Stomach (tissue), 9 donors: ENCODE data around the gene PRPF19. TPM values are rescaled to one million over a fixed set of nuclear protein-coding genes. Genes with fewer than 3 reads are reported as not detected.

Experiments used
- DNase-seq, 2 donors: peaks; one replicate each; pipeline versions ENCODE4 v3.0.0 to v3.0.0-alpha.2; 2013 to 2019
- H3K27ac ChIP-seq, 5 donors: fragments of 200-600 bp in 4 of 5; sonication (generic) in 4 of 5; one replicate each; pipeline ENCODE4 v1.5.1; 2013 to 2019; ENCODE audit warnings: mild to moderate bottlenecking in 1 of 5, moderate library complexity in 1 of 5
- H3K27me3 ChIP-seq, 3 donors: fragments of 200-600 bp; sonication (generic); one replicate each; pipeline ENCODE4 v1.5.1; 2017 to 2019; ENCODE audit warnings: mixed run types in 1 of 3
- H3K36me3 ChIP-seq, 4 donors: fragments of 200-600 bp; sonication (generic); 1 replicate in 3 of 4; 2 replicates in 1 of 4; pipeline ENCODE4 v1.5.1; 2016 to 2019
- H3K4me1 ChIP-seq, 4 donors: fragments of 200-600 bp; sonication (generic); one replicate each; pipeline ENCODE4 v1.5.1; 2016 to 2019
- H3K4me3 ChIP-seq, 4 donors: fragments of 200-600 bp; sonication (generic) in 3 of 4; one replicate each; pipeline ENCODE4 v1.5.1; 2016 to 2019; ENCODE audit warnings: mild to moderate bottlenecking in 1 of 4
- H3K9me3 ChIP-seq, 4 donors: fragments of 200-600 bp; sonication (generic); one replicate each; pipeline ENCODE4 v1.5.1; 2016 to 2019
- CTCF ChIP-seq, 7 experiments: fragments of 450-650 bp in 4 of 7; fragments of 200-600 bp in 3 of 7; sonication (generic) in 3 of 7; IDR thresholded peaks; one replicate each; pipeline ENCODE4 v1.5.1; 2016 to 2019; ENCODE audit warnings: antibody characterized with exemption in 7 of 7, control low read depth in 2 of 7, mild to moderate bottlenecking in 1 of 7
- EP300 ChIP-seq: sonication (generic); formaldehyde crosslinking; IDR thresholded peaks from one replicate; pipeline ENCODE4 v1.6.1; 2017; ENCODE audit warnings: antibody characterized with exemption
- POLR2A ChIP-seq, 4 donors: fragments of 450-650 bp; IDR thresholded peaks; one replicate each; pipeline ENCODE4 v1.6.1; 2016; ENCODE audit warnings: antibody characterized with exemption in 4 of 4, control low read depth in 2 of 4, mild to moderate bottlenecking in 1 of 4, moderate library complexity in 1 of 4
- POLR2AphosphoS5 ChIP-seq, 3 donors: sonication (generic); formaldehyde crosslinking; IDR thresholded peaks; one replicate each; pipeline ENCODE4 v1.6.1; 2016; ENCODE audit warnings: antibody characterized with exemption in 3 of 3
- WGBS, 5 donors: extraction: QIAGEN DNeasy Blood & Tissue Kit in 3 of 5; methylation state at CpG; one replicate each; pipeline versions ENCODE4 v1.1.5 to v1.1.7; 2013 to 2018; 5-methylcytosine and 5-hydroxymethylcytosine counted together
- intact Hi-C: fragments of 100-400 bp; cut with DNase I; formaldehyde crosslinking; loops from one replicate; pipeline ENCODE4 v1.15.1; 2023; ENCODE audit warnings: low total_unique reads
- polyA plus RNA-seq, 3 donors: library from polyadenylated mRNA; stranded (reverse); fragments of 200-250 nt; gene quantifications; one replicate each; pipeline ENCODE4 v1.2.3, GENCODE V29; 2013
- total RNA-seq, 5 donors: library from RNA; depleted of rRNA; stranded (reverse); fragments of >200 nt; gene quantifications; one replicate each; pipeline versions ENCODE4 v1.1.0 to v1.2.3, GENCODE V29; 2014 to 2016
- donor health status: healthy with polysubstance abuse.
- donor health status: Bipolar disorder and iron deficiency.
- donor health status: healthy.

Gene PRPF19
- total and polyA plus RNA-seq, 8 donors, result 3.5 to 86.1 (median 50.3) TPM

DNA sequence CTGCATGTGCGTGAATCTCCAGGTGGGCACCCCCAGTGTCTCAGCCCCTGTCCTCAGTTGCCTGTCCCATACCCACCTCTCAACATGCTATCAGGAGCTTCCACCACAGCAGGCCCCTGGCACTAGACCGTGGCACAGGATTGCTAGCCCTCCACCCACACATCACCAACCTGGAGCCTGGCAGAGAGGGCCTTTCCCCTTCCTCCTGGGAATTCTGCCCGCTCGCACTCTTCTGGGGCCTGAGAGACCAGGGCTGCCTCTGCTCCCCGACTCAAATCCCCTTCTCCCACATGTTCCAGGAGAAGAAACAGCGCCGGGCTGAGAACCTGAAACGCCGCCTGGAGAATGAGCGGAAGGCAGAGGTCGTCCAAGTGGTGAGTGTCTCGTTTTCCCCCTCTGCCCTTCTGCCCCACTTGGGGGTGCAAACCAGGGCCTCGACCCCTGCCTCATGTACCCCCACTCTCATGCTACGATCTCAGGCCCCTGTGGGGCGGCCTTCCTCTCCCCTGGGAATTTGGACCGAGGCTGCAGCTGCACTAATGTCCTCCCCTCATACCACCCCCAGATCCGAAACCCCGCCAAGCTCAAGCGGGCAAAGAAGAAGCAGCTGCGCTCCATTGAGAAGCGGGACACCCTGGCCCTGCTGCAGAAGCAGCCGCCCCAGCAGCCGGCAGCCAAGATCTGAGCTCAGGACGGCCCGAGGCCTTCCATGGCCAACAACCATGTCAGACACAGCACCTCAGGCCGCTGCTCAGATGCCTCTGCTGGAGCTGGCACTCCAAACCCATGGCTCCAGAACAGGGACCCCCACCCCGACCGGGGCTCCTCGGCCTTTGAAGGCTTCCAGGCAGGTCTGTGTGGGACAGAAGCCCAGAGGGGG, 56.5 kb downstream of the PRPF19 start:
- intact Hi-C loops, result no loop called here
- no peak for DNase-seq
- H3K4me3 ChIP-seq, result no peak overlapping the region
- H3K9me3 ChIP-seq, result no peaks in the 10 kb centered on the region
- H3K4me1 ChIP-seq, result peaks cover 13 to 35% (median 25%) of the 10 kb centered on the region in 4 donors
- H3K27ac ChIP-seq, result no peak overlapping the region
- no peak for TF ChIP-seq POLR2AphosphoS5 (IDR thresholded peaks at IDR 0.05)
- no peak for TF ChIP-seq EP300
- peaks cover 29 to 74% (median 54%) of the 10 kb centered on the region in 4 donors for H3K36me3 ChIP-seq
- 87 to 92% (median 90%) methylated on average over 25 to 29 of the region's 29 CpGs for WGBS, 5 donors
- H3K27me3 ChIP-seq, result peaks cover 0 to 7% (median 0%) of the 10 kb centered on the region in 3 donors

DNA sequence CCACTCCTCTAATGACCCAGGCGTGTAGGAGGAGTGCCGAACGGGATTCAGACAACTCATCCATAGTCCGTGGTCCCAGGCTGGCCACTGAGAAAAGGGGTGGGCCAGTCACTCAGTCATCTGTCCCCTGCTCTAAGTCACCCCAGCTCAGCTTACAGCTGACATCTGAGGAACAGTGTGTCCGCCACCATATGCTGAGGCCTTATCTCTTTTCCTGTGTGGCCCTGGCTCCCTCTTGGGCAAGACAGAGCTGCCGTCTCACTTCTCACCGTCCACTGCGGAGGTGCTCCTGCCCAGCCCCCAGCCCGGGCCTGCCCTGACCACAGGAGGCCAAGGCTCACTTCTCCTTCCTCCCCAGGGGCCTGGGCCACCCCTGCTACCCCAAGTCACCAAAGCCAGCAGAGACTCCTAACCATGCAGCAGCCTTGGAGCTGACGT, 57.7 kb downstream of the PRPF19 start:
- Histone ChIP-seq H3K4me1 (peaks cover 24 to 47% (median 35%) of the 10 kb centered on the region in 4 donors), H3K9me3 (no peaks in the 10 kb centered on the region), H3K27ac (no peak overlapping the region), H3K4me3 (no peak overlapping the region), H3K36me3 (peaks cover 29 to 74% (median 54%) of the 10 kb centered on the region in 4 donors), H3K27me3 (peaks cover 0 to 7% (median 0%) of the 10 kb centered on the region in 3 donors)
- no peak for TF ChIP-seq POLR2A (IDR thresholded peaks at IDR 0.05)
- intact Hi-C loops, result no loop called here
- DNase-seq, result no peak
- 78 to 95% (median 82%) methylated on average over 8 to 10 of the region's 10 CpGs for WGBS, 5 donors

GRCh38 chr11:60847896-60848295, 58.5 kb downstream of the PRPF19 start:
- no peak for DNase-seq
- Histone ChIP-seq H3K27ac (no peak overlapping the region), H3K4me1 (peaks cover 31 to 47% (median 38%) of the 10 kb centered on the region in 4 donors), H3K36me3 (peaks cover 29 to 73% (median 51%) of the 10 kb centered on the region in 4 donors), H3K4me3 (no peak overlapping the region), H3K27me3 (peaks cover 0 to 6% (median 0%) of the 10 kb centered on the region in 3 donors), H3K9me3 (no peaks in the 10 kb centered on the region)
- 89 to 96% (median 93%) methylated on average over 12 of the region's 12 CpGs for WGBS, 5 donors
- intact Hi-C loops, result no loop called here
- TF ChIP-seq EP300, result no peak
- TF ChIP-seq POLR2A (IDR thresholded peaks at IDR 0.05), result no peak
- TF ChIP-seq POLR2AphosphoS5 (IDR thresholded peaks at IDR 0.05), result no peak
- no peak for TF ChIP-seq CTCF (IDR thresholded peaks at IDR 0.05)

DNA sequence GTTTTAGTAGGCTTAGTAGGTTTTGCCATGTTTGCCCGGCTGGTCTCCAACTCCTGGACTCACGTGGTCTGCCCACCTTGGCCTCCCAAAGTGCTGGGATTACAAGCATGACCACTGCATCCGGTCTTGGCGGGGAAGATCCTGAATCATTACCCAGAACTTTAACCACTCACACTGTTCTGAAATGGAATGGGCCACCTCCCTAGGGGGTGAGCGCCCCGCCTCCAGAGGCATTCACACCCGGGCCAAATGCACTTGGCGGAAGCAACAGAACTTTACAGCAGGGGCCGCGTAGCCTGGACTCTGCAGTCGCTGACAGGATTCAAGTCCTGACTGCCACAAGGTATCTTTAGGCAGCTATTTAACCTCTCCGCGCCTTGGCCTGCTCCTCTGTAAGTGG, 59.1 kb downstream of the PRPF19 start:
- intact Hi-C loops, result no loop called here
- Histone ChIP-seq H3K4me3 (no peak overlapping the region), H3K9me3 (no peaks in the 10 kb centered on the region), H3K27me3 (no peaks in the 10 kb centered on the region), H3K27ac (no peak overlapping the region), H3K4me1 (peaks cover 28 to 47% (median 41%) of the 10 kb centered on the region in 4 donors), H3K36me3 (peaks cover 29 to 67% (median 48%) of the 10 kb centered on the region in 4 donors)
- TF ChIP-seq POLR2A (IDR thresholded peaks at IDR 0.05) (no peak), CTCF (IDR thresholded peaks at IDR 0.05) (no peak), POLR2AphosphoS5 (IDR thresholded peaks at IDR 0.05) (no peak), EP300 (no peak)
- no peak for DNase-seq
- 68 to 84% (median 74%) methylated on average over 10 to 13 of the region's 13 CpGs for WGBS, 5 donors

- Histone ChIP-seq H3K27ac (peak overlapping the region in 1 of 5 donors; percentile 32), H3K9me3 (no peaks in the 10 kb centered on the region), H3K4me3 (peak overlapping the region in 1 of 4 donors; percentile 19), H3K27me3 (no peaks in the 10 kb centered on the region), H3K36me3 (peaks cover 19 to 47% (median 30%) of the 10 kb centered on the region in 4 donors), H3K4me1 (peaks cover 33 to 52% (median 50%) of the 10 kb centered on the region in 4 donors)
- TF ChIP-seq POLR2AphosphoS5 (IDR thresholded peaks at IDR 0.05) (no peak), EP300 (no peak), POLR2A (IDR thresholded peaks at IDR 0.05) (no peak), CTCF (IDR thresholded peaks at IDR 0.05) (no peak)
- no peak for DNase-seq
- intact Hi-C loops, result no loop called here
- 73 to 87% (median 80%) methylated on average over 8 of the region's 8 CpGs for WGBS, 5 donors
Measured at GRCh38 chr11:60845338-60845737, 61.0 kb downstream of the PRPF19 start.
